ENCODE results near the gene SLC19A3. TPM values are rescaled to one million over a fixed set of nuclear protein-coding genes. Genes with fewer than 3 reads are reported as not detected.

The SLC19A3 gene
- total RNA-seq, 1 experiment from 2014 or later: 1.2 TPM

Other genes starting within 250 kb of the SLC19A3 start
- gene AGFG1, start 245.9 kb downstream of the SLC19A3 start, total RNA-seq (2014; rRNA removed; shearing (Covaris generic)): 41.0 and 49.9 TPM in 2 replicates
- not detected in 2 replicates for gene SCYGR2, start 119.1 kb downstream of the SLC19A3 start, total RNA-seq (2014; rRNA removed; shearing (Covaris generic))
- gene SCYGR3, start 103.2 kb downstream of the SLC19A3 start, total RNA-seq (2014; rRNA removed; shearing (Covaris generic)): not detected in 2 replicates
- not detected in 2 replicates for gene SCYGR4, start 100.5 kb downstream of the SLC19A3 start, total RNA-seq (2014; rRNA removed; shearing (Covaris generic))
- not detected in 2 replicates for gene SCYGR5, start 51.2 kb downstream of the SLC19A3 start, total RNA-seq (2014; rRNA removed; shearing (Covaris generic))
- gene SCYGR6, start 6.7 kb upstream of the SLC19A3 start, total RNA-seq (2014; rRNA removed; shearing (Covaris generic)): not detected in 2 replicates
- gene SCYGR7, start 10.3 kb upstream of the SLC19A3 start, total RNA-seq (2014; rRNA removed; shearing (Covaris generic)): not detected in 2 replicates
- not detected in 2 replicates for gene SCYGR8, start 27.9 kb upstream of the SLC19A3 start, total RNA-seq (2014; rRNA removed; shearing (Covaris generic))
- gene CCL20, start 95.8 kb upstream of the SLC19A3 start, total RNA-seq (2014; rRNA removed; shearing (Covaris generic)): 3.8 and 4.0 TPM in 2 replicates
- gene DAW1, start 153.6 kb upstream of the SLC19A3 start, total RNA-seq (2014; rRNA removed; shearing (Covaris generic)): 0.63 and 5.2 TPM in 2 replicates

Measured in Daoy (cell line).